Measurements from ENCODE around the gene ZMAT3.

ZMAT3 gene

GRCh38 chr3:179027326-179027900 lies 44.2 kb downstream of the ZMAT3 start:
- no peak for DNase-seq (ENCODE audit: low read depth in 4 of 4, low spot score in 1 of 4)

- DNase-seq (ENCODE audit: low read depth in 4 of 4, low spot score in 1 of 4): no peak
Observed at GRCh38 chr3:179026636-179027035, 45.0 kb downstream of the ZMAT3 start.

GRCh38 chr3:179021119-179021903 lies 50.3 kb downstream of the ZMAT3 start:
- no peak for DNase-seq (ENCODE audit: low read depth in 4 of 4, low spot score in 1 of 4)

- no peak for DNase-seq (ENCODE audit: low read depth in 4 of 4, low spot score in 1 of 4)
Observed at GRCh38 chr3:179020112-179020511, 51.5 kb downstream of the ZMAT3 start.

- DNase-seq (ENCODE audit: low read depth in 4 of 4, low spot score in 1 of 4): no peak
Observed at GRCh38 chr3:179018808-179019207, 52.8 kb downstream of the ZMAT3 start.

- DNase-seq (ENCODE audit: low read depth in 4 of 4, low spot score in 1 of 4): no peak
Observed at GRCh38 chr3:179016979-179017670, 54.5 kb downstream of the ZMAT3 start.

GRCh38 chr3:179015551-179016020 lies 56.0 kb downstream of the ZMAT3 start:
- DNase-seq (ENCODE audit: low read depth in 4 of 4, low spot score in 1 of 4): peak in 2 of 4 experiments; percentile 36 to 46

GRCh38 chr3:179005706-179006105 lies 65.9 kb downstream of the ZMAT3 start:
- DNase-seq (ENCODE audit: low read depth in 4 of 4, low spot score in 1 of 4): no peak

GRCh38 chr3:179005213-179005612 lies 66.4 kb downstream of the ZMAT3 start:
- DNase-seq (ENCODE audit: low read depth in 4 of 4, low spot score in 1 of 4): no peak

GRCh38 chr3:179000659-179001058 lies 71.0 kb downstream of the ZMAT3 start:
- DNase-seq (ENCODE audit: low read depth in 4 of 4, low spot score in 1 of 4): no peak

- no peak for DNase-seq (ENCODE audit: low read depth in 4 of 4, low spot score in 1 of 4)
Observed at GRCh38 chr3:179000144-179000543, 71.5 kb downstream of the ZMAT3 start.

GRCh38 chr3:178996399-178996798 lies 75.2 kb downstream of the ZMAT3 start:
- DNase-seq (ENCODE audit: low read depth in 4 of 4, low spot score in 1 of 4): no peak

- no peak for DNase-seq (ENCODE audit: low read depth in 4 of 4, low spot score in 1 of 4)
Observed at GRCh38 chr3:178990293-178990692, 81.3 kb downstream of the ZMAT3 start.

- no peak for DNase-seq (ENCODE audit: low read depth in 4 of 4, low spot score in 1 of 4)
Observed at GRCh38 chr3:178989821-178990220, 81.8 kb downstream of the ZMAT3 start.

GRCh38 chr3:178987745-178988144 lies 83.9 kb downstream of the ZMAT3 start:
- no peak for DNase-seq (ENCODE audit: low read depth in 4 of 4, low spot score in 1 of 4)

GRCh38 chr3:178986456-178986855 lies 85.2 kb downstream of the ZMAT3 start:
- no peak for DNase-seq (ENCODE audit: low read depth in 4 of 4, low spot score in 1 of 4)

GRCh38 chr3:178982137-178982536 lies 89.5 kb downstream of the ZMAT3 start:
- no peak for DNase-seq (ENCODE audit: low read depth in 4 of 4, low spot score in 1 of 4)

GRCh38 chr3:178975320-178975719 lies 96.3 kb downstream of the ZMAT3 start:
- no peak for DNase-seq (ENCODE audit: low read depth in 4 of 4, low spot score in 1 of 4)

- no peak for DNase-seq (ENCODE audit: low read depth in 4 of 4, low spot score in 1 of 4)
Observed at GRCh38 chr3:178971614-178972013, 100.0 kb downstream of the ZMAT3 start.

GRCh38 chr3:178969004-178969700 lies 102.5 kb downstream of the ZMAT3 start:
- no peak for DNase-seq (ENCODE audit: low read depth in 4 of 4, low spot score in 1 of 4)
